ENCODE data around the gene ATP23. TPM values are rescaled to one million over a fixed set of nuclear protein-coding genes. Genes with fewer than 3 reads are reported as not detected.

The ATP23 gene
- total RNA-seq, 6 experiments from 2014 or later = 2.2 to 7.9 (median 3.5) TPM

GRCh38 chr12:57904426-57904825, 36.9 kb upstream of the ATP23 start:
- Histone ChIP-seq H3K27me3 (no peaks in the 10 kb centered on the region), H3K36me3 (no peaks in the 10 kb centered on the region), H3K9me3 (no peaks in the 10 kb centered on the region), H3K27ac (no peak overlapping the region), H3K4me3 (no peak overlapping the region), H3K4me1 (peaks cover 0 to 4% (median 2%) of the 10 kb centered on the region in 4 donors)
- WGBS (ENCODE audit: insufficient coverage, low coverage, low lambda C conversion rate, missing lambda C conversion rate) = 79% methylated on average over 4 of the region's 4 CpGs
- no peak for TF ChIP-seq CTCF (IDR thresholded peaks at IDR 0.05)
- no peak for TF ChIP-seq POLR2A (IDR thresholded peaks at IDR 0.05)
- intact Hi-C loops (cut with DNase I) = loop anchor here in 1 of 2 donors (5.0 to 10.0 kb wide), 2 partner anchors 72 to 100 kb away; no protein-coding TSS in a partner anchor
- no peak for DNase-seq
- ATAC-seq = no peak

- Histone ChIP-seq H3K27ac (no peak overlapping the region), H3K36me3 (no peaks in the 10 kb centered on the region), H3K27me3 (no peaks in the 10 kb centered on the region), H3K4me1 (peaks cover 0 to 4% (median 2%) of the 10 kb centered on the region in 4 donors), H3K4me3 (peak overlapping the region in 2 of 3 donors; percentile 17 to 25), H3K9me3 (no peaks in the 10 kb centered on the region)
- peak; percentile 70 to 85 (median 76) for DNase-seq
- intact Hi-C loops (cut with DNase I) = loop anchor here (5.0 to 10.0 kb wide), 2 partner anchors 73 to 100 kb away; no protein-coding TSS in a partner anchor
- ATAC-seq = peak; percentile 100
- TF ChIP-seq POLR2A (IDR thresholded peaks at IDR 0.05) (no peak), CTCF (IDR thresholded peaks at IDR 0.05) (peak; percentile 98 to 100 (median 100))
- 32% methylated on average over 23 of the region's 26 CpGs for WGBS (ENCODE audit: insufficient coverage, low coverage, low lambda C conversion rate, missing lambda C conversion rate)
Measured at GRCh38 chr12:57904848-57905811, 36.2 kb upstream of the ATP23 start.

GRCh38 chr12:57905812-57906475, 35.4 kb upstream of the ATP23 start:
- Histone ChIP-seq H3K36me3 (no peaks in the 10 kb centered on the region), H3K4me1 (peaks cover 0 to 4% (median 2%) of the 10 kb centered on the region in 4 donors), H3K27ac (no peak overlapping the region), H3K27me3 (no peaks in the 10 kb centered on the region), H3K9me3 (no peaks in the 10 kb centered on the region), H3K4me3 (no peak overlapping the region)
- TF ChIP-seq CTCF (IDR thresholded peaks at IDR 0.05) (no peak), POLR2A (IDR thresholded peaks at IDR 0.05) (no peak)
- ATAC-seq = no peak
- WGBS (ENCODE audit: insufficient coverage, low coverage, low lambda C conversion rate, missing lambda C conversion rate) = 59% methylated on average over 7 of the region's 7 CpGs
- no peak for DNase-seq
- intact Hi-C loops (cut with DNase I) = loop anchor here (5.0 to 10.0 kb wide), 2 partner anchors 74 to 101 kb away; no protein-coding TSS in a partner anchor

- intact Hi-C loops (cut with DNase I) = loop anchor here (5.0 to 10.0 kb wide), 2 partner anchors 75 to 102 kb away; no protein-coding TSS in a partner anchor
Measured at GRCh38 chr12:57906821-57907220, 34.5 kb upstream of the ATP23 start.

More at GRCh38 chr12:57906821-57907220, 34.5 kb upstream of the ATP23 start:
- H3K36me3 ChIP-seq = no peaks in the 10 kb centered on the region
- H3K4me3 ChIP-seq = no peak overlapping the region
- no peaks in the 10 kb centered on the region for H3K9me3 ChIP-seq
- TF ChIP-seq CTCF (IDR thresholded peaks at IDR 0.05) (no peak), POLR2A (IDR thresholded peaks at IDR 0.05) (no peak)
- ATAC-seq (no peak), DNase-seq (no peak)
- WGBS (ENCODE audit: insufficient coverage, low coverage, low lambda C conversion rate, missing lambda C conversion rate) = 65% methylated on average over 4 of the region's 4 CpGs
- no peak overlapping the region for H3K27ac ChIP-seq
- no peaks in the 10 kb centered on the region for H3K27me3 ChIP-seq
- H3K4me1 ChIP-seq = peaks cover 0 to 4% (median 2%) of the 10 kb centered on the region in 4 donors

Data from right lobe of liver (tissue), 6 donors.